Osteocyte (in vitro differentiated cells): Measurements from ENCODE around the gene ENAH. TPM values are rescaled to one million over a fixed set of nuclear protein-coding genes. Genes with fewer than 3 reads are reported as not detected.
A peak's percentile ranks its signal among the peaks of the same experiment; 100 is the strongest.

Source experiments
- DNase-seq: peaks from one replicate; pipeline ENCODE4 v3.0.0; 2021; ENCODE audit warnings: mixed read lengths; ENCODE audit not compliant: unreplicated experiment; ENCODE audit errors: extremely low spot score
- H3K27ac Mint-ChIP-seq: one replicate; pipeline ENCODE4 v1.8.0; 2021; ENCODE audit warnings: mild to moderate bottlenecking, mixed read lengths; ENCODE audit not compliant: unreplicated experiment
- H3K27me3 Mint-ChIP-seq: one replicate; pipeline ENCODE4 v1.8.0; 2021; ENCODE audit warnings: mixed read lengths; ENCODE audit not compliant: unreplicated experiment
- H3K36me3 Mint-ChIP-seq: one replicate; pipeline ENCODE4 v1.8.0; 2021; ENCODE audit warnings: mixed read lengths; ENCODE audit not compliant: unreplicated experiment
- H3K4me1 Mint-ChIP-seq: one replicate; pipeline ENCODE4 v1.8.0; 2021; ENCODE audit warnings: mixed read lengths; ENCODE audit not compliant: unreplicated experiment
- H3K4me3 Mint-ChIP-seq: one replicate; pipeline ENCODE4 v1.8.0; 2021; ENCODE audit warnings: mild to moderate bottlenecking, moderate library complexity, mixed read lengths; ENCODE audit not compliant: unreplicated experiment
- H3K9me3 Mint-ChIP-seq: one replicate; pipeline ENCODE4 v1.8.0; 2021; ENCODE audit warnings: mixed read lengths; ENCODE audit not compliant: unreplicated experiment
- total RNA-seq: library from RNA; stranded (reverse); gene quantifications from 2 replicates; pipeline ENCODE4 v1.2.1, GENCODE V29; 2021
- TF ChIP-seq, protein P1 (sequence below): fragments of 200-600 bp; sonication (generic); IDR thresholded peaks from 2 replicates; pipeline ENCODE4 v1.5.0; 2021; ENCODE audit warnings: antibody characterized with exemption, mild to moderate bottlenecking, moderate library complexity

Gene ENAH
- total RNA-seq, 1 donor from 2014 or later = 232 TPM

DNA sequence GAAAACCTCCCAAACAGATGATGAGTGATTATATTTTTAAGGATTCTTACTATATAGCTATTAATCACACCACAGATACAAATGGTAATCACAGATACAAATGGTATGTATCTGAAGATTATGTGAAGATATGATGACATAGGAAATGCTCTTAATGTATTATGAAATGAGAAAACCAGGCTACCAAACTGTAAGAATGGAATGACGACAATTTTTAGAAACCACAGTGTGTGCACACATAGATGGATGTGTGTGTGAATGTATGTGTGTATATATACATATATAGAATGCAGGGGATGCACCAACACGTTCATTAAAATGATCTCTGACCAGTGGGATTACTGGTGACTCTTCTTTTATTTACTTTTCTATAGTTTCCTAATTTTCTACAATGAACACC lies 21.5 kb upstream of the ENAH start:
- Mint-ChIP-seq H3K27me3 (no peaks in the 10 kb centered on the region), H3K27ac (no peak overlapping the region), H3K4me3 (no peak overlapping the region), H3K9me3 (no peaks in the 10 kb centered on the region), H3K36me3 (no peaks in the 10 kb centered on the region), H3K4me1 (peaks cover 9% of the 10 kb centered on the region)
- DNase-seq = no peak
- TF ChIP-seq, protein P1, sequence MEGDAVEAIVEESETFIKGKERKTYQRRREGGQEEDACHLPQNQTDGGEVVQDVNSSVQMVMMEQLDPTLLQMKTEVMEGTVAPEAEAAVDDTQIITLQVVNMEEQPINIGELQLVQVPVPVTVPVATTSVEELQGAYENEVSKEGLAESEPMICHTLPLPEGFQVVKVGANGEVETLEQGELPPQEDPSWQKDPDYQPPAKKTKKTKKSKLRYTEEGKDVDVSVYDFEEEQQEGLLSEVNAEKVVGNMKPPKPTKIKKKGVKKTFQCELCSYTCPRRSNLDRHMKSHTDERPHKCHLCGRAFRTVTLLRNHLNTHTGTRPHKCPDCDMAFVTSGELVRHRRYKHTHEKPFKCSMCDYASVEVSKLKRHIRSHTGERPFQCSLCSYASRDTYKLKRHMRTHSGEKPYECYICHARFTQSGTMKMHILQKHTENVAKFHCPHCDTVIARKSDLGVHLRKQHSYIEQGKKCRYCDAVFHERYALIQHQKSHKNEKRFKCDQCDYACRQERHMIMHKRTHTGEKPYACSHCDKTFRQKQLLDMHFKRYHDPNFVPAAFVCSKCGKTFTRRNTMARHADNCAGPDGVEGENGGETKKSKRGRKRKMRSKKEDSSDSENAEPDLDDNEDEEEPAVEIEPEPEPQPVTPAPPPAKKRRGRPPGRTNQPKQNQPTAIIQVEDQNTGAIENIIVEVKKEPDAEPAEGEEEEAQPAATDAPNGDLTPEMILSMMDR = no peak

DNA sequence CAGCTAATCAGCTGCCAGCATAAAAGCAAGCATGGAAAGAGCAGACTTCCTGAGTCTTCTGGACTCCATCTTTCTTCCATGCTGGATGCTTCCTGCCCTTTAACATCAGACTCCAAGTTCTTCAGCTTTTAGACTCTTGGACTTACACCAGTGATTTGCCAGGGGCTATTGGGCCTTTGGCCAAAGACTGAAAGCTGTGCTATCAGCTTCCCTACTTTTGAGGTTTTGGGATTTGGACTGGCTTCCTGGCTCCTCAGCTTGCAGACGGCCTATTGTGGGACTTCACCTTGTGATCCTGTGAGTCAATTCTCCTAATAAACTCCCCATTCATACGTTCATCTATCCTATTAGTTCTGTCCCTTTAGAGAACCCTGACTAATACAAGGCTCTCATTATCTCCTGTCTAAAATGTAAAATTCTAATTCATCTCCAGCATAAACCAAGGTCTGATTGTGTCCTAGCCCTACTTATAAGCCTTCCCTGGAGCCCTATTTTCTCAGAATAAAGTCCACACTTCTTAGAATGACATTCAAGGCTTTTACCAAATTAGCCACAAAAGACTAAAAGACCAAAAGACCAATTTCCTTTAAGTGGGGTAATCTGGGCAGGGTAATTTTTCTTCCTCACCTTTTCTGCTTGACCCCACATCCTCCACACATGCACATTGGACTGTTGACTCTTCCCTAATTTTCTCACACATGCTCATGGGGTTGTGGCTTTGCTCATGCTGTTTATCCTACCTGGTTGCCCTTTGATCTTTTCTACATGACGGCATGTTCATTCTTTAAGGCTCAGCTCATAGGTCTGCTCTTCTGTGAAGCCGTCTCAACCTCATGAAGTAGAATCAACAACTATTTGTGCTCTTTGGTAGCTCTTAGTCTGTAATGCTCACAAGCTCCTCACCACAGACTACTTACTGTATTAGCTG lies 18.1 kb upstream of the ENAH start:
- no peaks in the 10 kb centered on the region for H3K36me3 Mint-ChIP-seq
- peak overlapping the region; percentile 58 for H3K27ac Mint-ChIP-seq
- TF ChIP-seq, protein P1 = no peak
- no peak for DNase-seq
- H3K4me1 Mint-ChIP-seq = peaks cover 13% of the 10 kb centered on the region
- H3K9me3 Mint-ChIP-seq = no peaks in the 10 kb centered on the region
- no peaks in the 10 kb centered on the region for H3K27me3 Mint-ChIP-seq
- no peak overlapping the region for H3K4me3 Mint-ChIP-seq

DNA sequence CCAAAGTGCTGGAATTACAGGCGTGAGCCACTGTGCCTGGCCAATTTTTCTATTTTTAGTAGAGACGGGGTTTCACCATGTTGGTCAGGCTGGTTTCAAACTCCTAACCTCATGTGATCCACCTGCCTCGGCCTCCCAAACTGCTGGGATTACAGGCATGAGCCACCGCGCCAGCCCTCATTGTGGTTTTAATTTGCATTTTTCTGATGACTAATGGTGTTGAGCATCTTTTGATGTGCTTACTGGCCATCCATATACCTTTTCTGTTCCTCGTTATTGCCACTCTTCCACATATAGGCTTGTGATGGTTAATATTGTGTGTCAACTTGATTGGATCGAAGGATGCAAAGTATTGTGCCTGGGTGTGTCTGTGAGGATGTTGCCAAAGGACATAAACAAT lies 17.4 kb upstream of the ENAH start:
- H3K9me3 Mint-ChIP-seq = no peaks in the 10 kb centered on the region
- no peak overlapping the region for H3K27ac Mint-ChIP-seq
- no peaks in the 10 kb centered on the region for H3K36me3 Mint-ChIP-seq
- no peaks in the 10 kb centered on the region for H3K27me3 Mint-ChIP-seq
- TF ChIP-seq, protein P1 = no peak
- H3K4me3 Mint-ChIP-seq = no peak overlapping the region
- peaks cover 14% of the 10 kb centered on the region for H3K4me1 Mint-ChIP-seq
- DNase-seq = no peak

DNA sequence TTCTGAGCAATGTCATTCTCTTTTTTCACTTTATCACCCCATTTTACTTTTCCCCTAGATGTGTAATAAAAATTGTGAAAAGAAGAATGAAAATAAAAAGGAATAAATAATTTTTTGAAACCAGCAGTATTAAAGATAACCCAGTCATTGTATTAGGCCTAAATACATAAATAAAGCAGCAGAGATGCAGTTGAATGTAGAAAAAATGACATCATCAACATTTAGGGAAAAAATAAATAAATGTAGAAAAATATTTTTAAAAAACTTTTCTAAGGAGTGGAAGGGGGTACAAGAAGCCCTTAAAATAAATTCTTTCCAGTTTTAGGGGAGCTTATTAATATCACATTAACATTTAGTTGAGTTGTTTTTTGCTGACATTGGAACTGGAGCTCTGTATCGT lies 15.3 kb upstream of the ENAH start:
- Mint-ChIP-seq H3K4me1 (peaks cover 14% of the 10 kb centered on the region), H3K4me3 (no peak overlapping the region), H3K27me3 (no peaks in the 10 kb centered on the region), H3K36me3 (no peaks in the 10 kb centered on the region), H3K27ac (no peak overlapping the region), H3K9me3 (no peaks in the 10 kb centered on the region)
- no peak for DNase-seq
- TF ChIP-seq, protein P1 = no peak

DNA sequence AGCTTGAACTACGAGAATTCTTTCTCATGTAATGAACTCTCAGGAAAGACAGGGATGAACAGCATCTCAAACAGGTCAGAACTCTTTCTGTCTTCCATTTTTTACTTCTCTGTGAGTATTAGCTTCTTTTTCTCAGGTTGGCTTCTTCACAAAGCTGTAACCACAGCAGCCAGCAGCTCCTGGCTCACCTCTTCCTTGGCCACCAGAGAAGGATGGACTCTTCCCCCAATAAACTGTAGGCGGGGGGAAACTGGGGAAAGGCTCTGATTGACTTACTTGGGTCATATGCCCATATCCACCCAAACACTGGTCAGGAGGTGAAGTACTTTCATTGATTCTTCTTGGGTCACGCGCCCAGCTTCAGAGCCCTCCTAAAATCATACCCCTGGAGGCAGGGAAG lies 14.4 kb upstream of the ENAH start:
- Mint-ChIP-seq H3K9me3 (no peaks in the 10 kb centered on the region), H3K36me3 (no peaks in the 10 kb centered on the region), H3K4me3 (no peak overlapping the region), H3K27ac (no peak overlapping the region), H3K4me1 (peaks cover 14% of the 10 kb centered on the region), H3K27me3 (no peaks in the 10 kb centered on the region)
- DNase-seq = no peak
- TF ChIP-seq, protein P1 = no peak
